IMR-90 (cell line): ENCODE results near the gene IRF2. TPM values are rescaled to one million over a fixed set of nuclear protein-coding genes. Genes with fewer than 3 reads are reported as not detected.
A peak's percentile ranks its signal among the peaks of the same experiment; 100 is the strongest.

Source experiments
- ATAC-seq: fragments of 200-7000 bp; cut with Tn5 transposase; 2 replicates; pipeline ENCODE4 v1.9.1; 2020; ENCODE audit warnings: low read depth, mild to moderate bottlenecking, moderate library complexity
- BruUV-seq: library from RNA; stranded (reverse); fragments of 400-500 nt; replicated peaks from 2 replicates; lab custom pipeline; 2021; lab: Mats Ljungman, UMichigan
- CTCF ChIA-PET: fragments of 300-600 bp; formaldehyde crosslinking; extraction: SDS; loops from one replicate; lab custom pipeline; 2021; ENCODE audit warnings: antibody characterized with exemption; lab: Yijun Ruan, JAX
- POLR2A ChIA-PET: fragments of 300-600 bp; sonication (Branson Sonifier 250); formaldehyde crosslinking; loops from one replicate; lab custom pipeline; 2022; ENCODE audit warnings: antibody characterized with exemption; ENCODE audit not compliant: unreplicated experiment; lab: Charles Lee
- DNase-seq: peaks from one replicate; pipeline ENCODE4 v3.0.0; 2013
- H2AFZ ChIP-seq: replicated peaks from 2 replicates; pipeline ENCODE3; 2013; ENCODE audit warnings: low read length, mild to moderate bottlenecking; ENCODE audit not compliant: poor library complexity
- H2AK5ac ChIP-seq: 2 replicates; pipeline ENCODE4 v1.6.1; 2013; ENCODE audit warnings: low read depth, low read length, inconsistent platforms
- H2AK9ac ChIP-seq: replicated peaks from 2 replicates; pipeline ENCODE3; 2013; ENCODE audit warnings: mild to moderate bottlenecking, low read depth, low read length, moderate library complexity; ENCODE audit not compliant: poor library complexity
- H2BK120ac ChIP-seq: 2 replicates; pipeline ENCODE4 v1.6.1; 2013; ENCODE audit warnings: low read depth, low read length, inconsistent platforms
- H2BK15ac ChIP-seq: 3 replicates; pipeline ENCODE4 v1.6.1; 2013; ENCODE audit warnings: low read depth, low read length, inconsistent platforms
- H2BK20ac ChIP-seq: 2 replicates; pipeline ENCODE4 v1.6.1; 2013; ENCODE audit warnings: low read depth, mild to moderate bottlenecking, inconsistent platforms, low read length, moderate library complexity
- H2BK5ac ChIP-seq: 2 replicates; pipeline ENCODE4 v1.6.1; 2013; ENCODE audit warnings: mild to moderate bottlenecking, low read depth, low read length, inconsistent platforms; ENCODE audit not compliant: poor library complexity, severe bottlenecking
- H3K14ac ChIP-seq: replicated peaks from 2 replicates; pipeline ENCODE4 v1.6.1; 2013; ENCODE audit warnings: low read depth, low read length, inconsistent platforms
- H3K18ac ChIP-seq: 2 replicates; pipeline ENCODE4 v1.6.1; 2013; ENCODE audit warnings: low read depth, low read length, control low read depth
- H3K23ac ChIP-seq: 2 replicates; pipeline ENCODE4 v1.6.1; 2013; ENCODE audit warnings: low read depth, low read length, inconsistent platforms
- H3K27ac ChIP-seq: 2 replicates; pipeline ENCODE4 v1.5.1; 2013; ENCODE audit warnings: mild to moderate bottlenecking, control low read depth, low read length; ENCODE audit not compliant: insufficient read depth
- H3K27me3 ChIP-seq: 2 replicates; pipeline ENCODE4 v1.6.1; 2013; ENCODE audit warnings: low read length; ENCODE audit not compliant: control insufficient read depth, insufficient read depth
- H3K36me3 ChIP-seq: 2 replicates; pipeline ENCODE4 v1.6.1; 2013; ENCODE audit warnings: low read length, mixed read lengths; ENCODE audit not compliant: control insufficient read depth, insufficient read depth
- H3K4ac ChIP-seq: 2 replicates; pipeline ENCODE4 v1.6.1; 2013; ENCODE audit warnings: low read depth, low read length, inconsistent platforms
- H3K4me1 ChIP-seq: 2 replicates; pipeline ENCODE4 v1.6.1; 2013; ENCODE audit warnings: low read length, mixed read lengths; ENCODE audit not compliant: control insufficient read depth, insufficient read depth
- H3K4me2 ChIP-seq: 2 replicates; pipeline ENCODE4 v1.6.1; 2013; ENCODE audit warnings: low read depth, mild to moderate bottlenecking, control low read depth, low read length, moderate library complexity
- H3K4me3 ChIP-seq: 2 replicates; pipeline ENCODE4 v1.5.1; 2013; ENCODE audit warnings: low read depth, mild to moderate bottlenecking, control low read depth, low read length, moderate library complexity; ENCODE audit not compliant: insufficient read depth
- H3K56ac ChIP-seq: 2 replicates; pipeline ENCODE4 v1.6.1; 2013; ENCODE audit warnings: low read length, inconsistent platforms; ENCODE audit not compliant: insufficient read depth; ENCODE audit errors: extremely low read depth
- H3K79me1 ChIP-seq, 2 experiments: 2 replicates each; pipeline ENCODE4 v1.6.1; 2013; ENCODE audit warnings: low read length in 2 of 2, inconsistent platforms in 1 of 2, low read depth in 1 of 2
- H3K9ac ChIP-seq: 2 replicates; pipeline ENCODE4 v1.6.1; 2013; ENCODE audit warnings: low read depth, low read length, control low read depth
- H3K9me1 ChIP-seq: 2 replicates; pipeline ENCODE4 v1.6.1; 2013; ENCODE audit warnings: low read length, inconsistent platforms; ENCODE audit not compliant: insufficient read depth
- H3K9me3 ChIP-seq: 2 replicates; pipeline ENCODE4 v1.6.1; 2013; ENCODE audit warnings: low read length; ENCODE audit not compliant: control insufficient read depth, insufficient read depth
- H4K20me1 ChIP-seq: 2 replicates; pipeline ENCODE4 v1.6.1; 2013; ENCODE audit warnings: low read length, inconsistent platforms; ENCODE audit not compliant: insufficient read depth
- H4K5ac ChIP-seq: 2 replicates; pipeline ENCODE4 v1.6.1; 2013; ENCODE audit warnings: mild to moderate bottlenecking, low read depth, low read length, control low read depth
- H4K8ac ChIP-seq, 2 experiments: 2 replicates each; pipeline ENCODE4 v1.6.1; 2013; ENCODE audit warnings: low read depth in 2 of 2, low read length in 2 of 2, control low read depth in 1 of 2, inconsistent platforms in 1 of 2
- H4K91ac ChIP-seq: 2 replicates; pipeline ENCODE4 v1.6.1; 2013; ENCODE audit warnings: low read depth, low read length, inconsistent platforms; ENCODE audit not compliant: insufficient read depth
- BHLHE40 ChIP-seq: fragments of 150-350 bp; IDR thresholded peaks from 2 replicates; pipeline ENCODE4 v1.6.1; 2016; ENCODE audit warnings: mild to moderate bottlenecking, low read depth, low read length
- CEBPB ChIP-seq: IDR thresholded peaks from 2 replicates; pipeline ENCODE4 v1.6.1; 2012; ENCODE audit warnings: low read depth, low read length, improper control_type of control experiment
- CHD1 ChIP-seq: IDR thresholded peaks from 2 replicates; pipeline ENCODE4 v1.6.1; 2012; ENCODE audit warnings: low read depth, low read length, improper control_type of control experiment
- CTCF ChIP-seq: conservative IDR thresholded peaks from 2 replicates; pipeline ENCODE4 v1.5.1; 2012; ENCODE audit warnings: mild to moderate bottlenecking, low read depth, low read length, improper control_type of control experiment
- FOS ChIP-seq: fragments of 150-350 bp; IDR thresholded peaks from 2 replicates; pipeline ENCODE4 v1.6.1; 2016; ENCODE audit warnings: low read depth, low read length
- MAFK ChIP-seq: IDR thresholded peaks from 2 replicates; pipeline ENCODE4 v1.6.1; 2012; ENCODE audit warnings: low read depth, low read length, improper control_type of control experiment
- MAZ ChIP-seq: IDR thresholded peaks from 2 replicates; pipeline ENCODE4 v1.6.1; 2012; ENCODE audit warnings: low read depth, mild to moderate bottlenecking, low read length, improper control_type of control experiment, moderate library complexity, borderline replicate concordance
- MXI1 ChIP-seq: IDR thresholded peaks from 2 replicates; pipeline ENCODE4 v1.6.1; 2012; ENCODE audit warnings: low read depth, mild to moderate bottlenecking, low read length, moderate library complexity, borderline replicate concordance
- NFE2L2 ChIP-seq: fragments of 150-350 bp; IDR thresholded peaks from 2 replicates; pipeline ENCODE4 v1.6.1; 2016; ENCODE audit warnings: low read depth, mild to moderate bottlenecking, low read length
- POLR2A ChIP-seq: IDR thresholded peaks from 2 replicates; pipeline ENCODE4 v1.6.1; 2012; ENCODE audit warnings: mild to moderate bottlenecking, low read depth, low read length
- RAD21 ChIP-seq: IDR thresholded peaks from 2 replicates; pipeline ENCODE4 v1.6.1; 2012; ENCODE audit warnings: low read length, improper control_type of control experiment
- RCOR1 ChIP-seq: IDR thresholded peaks from 2 replicates; pipeline ENCODE4 v1.6.1; 2012; ENCODE audit warnings: mild to moderate bottlenecking, low read length, improper control_type of control experiment; ENCODE audit not compliant: insufficient replicate concordance
- SMC3 ChIP-seq: fragments of 150-350 bp; IDR thresholded peaks from 2 replicates; pipeline ENCODE4 v1.6.1; 2016; ENCODE audit warnings: low read depth, mild to moderate bottlenecking, antibody characterized with exemption, low read length, moderate library complexity
- USF2 ChIP-seq: fragments of 150-350 bp; IDR thresholded peaks from 2 replicates; pipeline ENCODE4 v1.6.1; 2017; ENCODE audit warnings: mild to moderate bottlenecking, antibody characterized with exemption, low read length, low read depth
- WGBS, 2 experiments: methylation state at CpG; one replicate each; pipeline versions ENCODE4 v1.1.5 to v1.1.7; 2013; ENCODE audit warnings: missing lambda C conversion rate in 2 of 2; ENCODE audit not compliant: insufficient read length in 1 of 2; ENCODE audit errors: extremely low coverage in 2 of 2; 5-methylcytosine and 5-hydroxymethylcytosine counted together
- dilution Hi-C: fragments of 300-500 bp; cut with HindIII; formaldehyde crosslinking; loops from one replicate; pipeline ENCODE4 v1.14.3; 2018; ENCODE audit warnings: low sequenced_read_pairs; ENCODE audit not compliant: unreplicated experiment
- in situ Hi-C: fragments of 300-500 bp; cut with MboI; formaldehyde crosslinking; loops from 3 replicates; pipeline ENCODE4 v1.14.3; 2019; ENCODE audit warnings: low sequenced_read_pairs, inconsistent platforms, mixed read lengths
- intact Hi-C: fragments of 100-400 bp; cut with micrococcal nuclease; formaldehyde crosslinking; loops from 2 replicates; pipeline ENCODE4 v1.10.0; 2022
- polyA plus RNA-seq, 3 experiments: library from polyadenylated mRNA; depleted of rRNA; stranded (reverse); fragments of >200 nt; gene quantifications; 2 replicates each; pipeline ENCODE4 v1.2.3, GENCODE V29; 2012; ENCODE audit warnings: low replicate concordance in 1 of 3
- total RNA-seq: library from RNA; depleted of rRNA; stranded (reverse); fragments of >200 nt; gene quantifications from 2 replicates; pipeline ENCODE4 v1.2.3, GENCODE V29; 2012

IRF2 gene
- total and polyA plus RNA-seq, 2 of the 4 experiments (the other 2 are of a cell fraction) = 16.5 to 21.9 TPM

GRCh38 chr4:184384056-184384809 lies 90.1 kb downstream of the IRF2 start:
- H3K27ac ChIP-seq = peak overlapping the region; percentile 92
- ATAC-seq (peak; percentile 78), DNase-seq (peak; percentile 96)
- peak overlapping the region; percentile 76 for H2BK5ac ChIP-seq
- POLR2A ChIA-PET = interaction anchor here (0.5 kb wide), 1 partner anchor 119 kb away, joined by 3 read pairs; no protein-coding TSS in a partner anchor
- intact Hi-C loops = loop anchor here (1.0 to 10.0 kb wide), 3 partner anchors 65 to 261 kb away; partner anchors contain the start of genes CASP3 and PRIMPOL
- peaks cover 5 to 26% of the 10 kb centered on the region in 2 experiments; a peak in 2 of 4 replicates for H3K79me1 ChIP-seq
- peak overlapping the region; percentile 0 for H2AFZ ChIP-seq
- BruUV-seq = no TSS peak
- peak overlapping the region; percentile 82 for H3K23ac ChIP-seq
- H3K9ac ChIP-seq = peak overlapping the region; percentile 69
- WGBS, 2 experiments = no CpG with 5 or more reads among the region's 13 CpGs
- H3K36me3 ChIP-seq = peaks cover 21% of the 10 kb centered on the region
- peak overlapping the region; percentile 76 for H2BK20ac ChIP-seq
- H3K27me3 ChIP-seq = no peaks in the 10 kb centered on the region
- peak overlapping the region; percentile 49 for H3K4me2 ChIP-seq
- H3K9me3 ChIP-seq = no peaks in the 10 kb centered on the region
- peak overlapping the region; percentile 95 for H2AK5ac ChIP-seq
- peak overlapping the region; percentile 72 for H2BK120ac ChIP-seq
- H4K5ac ChIP-seq = peak overlapping the region; percentile 59
- H3K9me1 ChIP-seq = peaks cover 32% of the 10 kb centered on the region
- in situ Hi-C loops = no loop called here
- H2AK9ac ChIP-seq = peak overlapping the region; percentile 10
- H3K14ac ChIP-seq = peak overlapping the region; percentile 83
- peak overlapping the region; percentile 82 for H3K56ac ChIP-seq
- peak overlapping the region; percentile 82 for H3K4ac ChIP-seq
- H3K4me1 ChIP-seq = peaks cover 27% of the 10 kb centered on the region
- peak overlapping the region; percentile 17; the same call in 1 of the 2 replicates for H3K4me3 ChIP-seq
- CTCF ChIA-PET = interaction anchor here (1.4 kb wide), 1 partner anchor 120 kb away, joined by 4 read pairs; no protein-coding TSS in a partner anchor
- peak overlapping the region; percentile 67 to 93 for H4K8ac ChIP-seq
- H2BK15ac ChIP-seq = peak overlapping the region; percentile 94; the same call in 2 of the 3 replicates
- peaks cover 8% of the 10 kb centered on the region for H4K20me1 ChIP-seq
- H3K18ac ChIP-seq = peak overlapping the region; percentile 41
- dilution Hi-C loops = no loop called here
- H4K91ac ChIP-seq = peak overlapping the region; percentile 62
- TF ChIP-seq SMC3 (no peak), MAZ (peak; percentile 29; the same call in 1 of the 2 replicates), NFE2L2 (no peak), RCOR1 (no peak), MXI1 (0 out of 2 replicates have a peak, but pooled peaks have one; percentile 31), CHD1 (no peak), POLR2A (peak; percentile 41; the same call in 1 of the 2 replicates), RAD21 (0 out of 2 replicates have a peak, but pooled peaks have one; percentile 3), MAFK (no peak; the same call in 1 of the 2 replicates), USF2 (no peak), BHLHE40 (peak; percentile 77; the same call in 1 of the 2 replicates), CEBPB (peak; percentile 99), CTCF (no peak), FOS (no peak)
